ENCODE results near the gene DMD. TPM values are rescaled to one million over a fixed set of nuclear protein-coding genes. Genes with fewer than 3 reads are reported as not detected.

Gene DMD
- total and polyA plus RNA-seq, 2 of the 13 experiments (the other 11 are each of a cell fraction or from before 2014, with no cell fraction given): 17.6 to 25.9 TPM

GRCh38 chrX:31543634-31544033 lies 1667.7 kb downstream of the DMD start:
- H3K27ac ChIP-seq (ENCODE audit: extremely low read length, insufficient read depth, low read length): no peak overlapping the region
- no peak overlapping the region for H2AFZ ChIP-seq (ENCODE audit: low read length)
- H3K4me2 ChIP-seq (ENCODE audit: low read depth, low read length): no peak overlapping the region
- intact Hi-C loops (cut with micrococcal nuclease; ENCODE audit: unreplicated experiment) (no loop called here), in situ Hi-C loops (cut with HindIII; ENCODE audit: extremely low pct_ligation_motif_present, low pct_unique_long_range_greater_than_20kb) (no loop called here)
- FAIRE-seq: no peak
- ChIA-PET CTCF (ENCODE audit: low intra/inter-chr PET ratio, low total read pairs) (no interaction called here), POLR2A (no interaction called here)
- H3K27me3 ChIP-seq (ENCODE audit: control insufficient read depth in 1 of 2, insufficient read depth in 2 of 2, low read length in 2 of 2): no peaks in the 10 kb centered on the region
- no peaks in the 10 kb centered on the region for H4K20me1 ChIP-seq (ENCODE audit: insufficient read depth, low read length)
- H3K36me3 ChIP-seq (replicated peaks in 1 of 2; ENCODE audit: control insufficient read depth in 1 of 2, insufficient read depth in 2 of 2, low read length in 2 of 2): no peaks in the 10 kb centered on the region
- H3K4me3 ChIP-seq (replicated peaks in 1 of 3; ENCODE audit: insufficient read depth in 1 of 3, low read depth in 2 of 3, low read length in 3 of 3): no peak overlapping the region
- TF ChIP-seq ZNF816 (CRISPR knock-in tag; IDR thresholded peaks at IDR 0.05; ENCODE audit: borderline replicate concordance) (no peak), TERF1 (CRISPR knock-in tag; IDR thresholded peaks at IDR 0.05) (no peak), ZNF33B (CRISPR knock-in tag; IDR thresholded peaks at IDR 0.05) (no peak)
- no peak for DNase-seq (ENCODE audit: low spot score)
- BruUV-seq (replicated peaks): no TSS peak
- no peaks in the 10 kb centered on the region for H3K79me2 ChIP-seq (ENCODE audit: insufficient read depth, low read length)
- WGBS (ENCODE audit: low lambda C conversion rate): 2% methylated on average over 3 of the region's 3 CpGs
- no peak overlapping the region for H3K9ac ChIP-seq (ENCODE audit: insufficient read depth, low read depth, low read length)
- no peaks in the 10 kb centered on the region for H3K9me3 ChIP-seq (ENCODE audit: low read length)
- ATAC-seq: no peak
- H3K4me1 ChIP-seq (ENCODE audit: insufficient read depth, low read length): no peaks in the 10 kb centered on the region

GRCh38 chrX:31542566-31542965 lies 1668.8 kb downstream of the DMD start:
- FAIRE-seq (no peak), DNase-seq (ENCODE audit: low spot score) (no peak), ATAC-seq (no peak)
- Histone ChIP-seq H3K27ac (ENCODE audit: extremely low read length, insufficient read depth, low read length) (no peak overlapping the region), H2AFZ (ENCODE audit: low read length) (no peak overlapping the region), H3K27me3 (ENCODE audit: control insufficient read depth in 1 of 2, insufficient read depth in 2 of 2, low read length in 2 of 2) (no peaks in the 10 kb centered on the region), H3K4me3 (replicated peaks in 1 of 3; ENCODE audit: insufficient read depth in 1 of 3, low read depth in 2 of 3, low read length in 3 of 3) (no peak overlapping the region), H3K4me2 (ENCODE audit: low read depth, low read length) (no peak overlapping the region), H3K9ac (ENCODE audit: insufficient read depth, low read depth, low read length) (no peak overlapping the region), H4K20me1 (ENCODE audit: insufficient read depth, low read length) (no peaks in the 10 kb centered on the region), H3K79me2 (ENCODE audit: insufficient read depth, low read length) (no peaks in the 10 kb centered on the region), H3K36me3 (replicated peaks in 1 of 2; ENCODE audit: control insufficient read depth in 1 of 2, insufficient read depth in 2 of 2, low read length in 2 of 2) (no peaks in the 10 kb centered on the region), H3K9me3 (ENCODE audit: low read length) (no peaks in the 10 kb centered on the region), H3K4me1 (ENCODE audit: insufficient read depth, low read length) (no peaks in the 10 kb centered on the region)
- intact Hi-C loops (cut with micrococcal nuclease; ENCODE audit: unreplicated experiment) (no loop called here), in situ Hi-C loops (cut with HindIII; ENCODE audit: extremely low pct_ligation_motif_present, low pct_unique_long_range_greater_than_20kb) (no loop called here)
- 100% methylated on average over 2 of the region's 2 CpGs for WGBS (ENCODE audit: low lambda C conversion rate)
- no TSS peak for BruUV-seq (replicated peaks)
- CTCF ChIA-PET (ENCODE audit: low intra/inter-chr PET ratio, low total read pairs): no interaction called here
- POLR2A ChIA-PET: no interaction called here
- TF ChIP-seq WIZ (CRISPR knock-in tag; IDR thresholded peaks at IDR 0.05) (no peak), ZNF367 (CRISPR knock-in tag; IDR thresholded peaks at IDR 0.05; ENCODE audit: borderline replicate concordance) (no peak), ZBTB3 (CRISPR knock-in tag; IDR thresholded peaks at IDR 0.05; ENCODE audit: borderline replicate concordance, low read depth) (no peak), ZNF83 (CRISPR knock-in tag; IDR thresholded peaks at IDR 0.05; ENCODE audit: borderline replicate concordance) (no peak), ZBED4 (CRISPR knock-in tag; IDR thresholded peaks at IDR 0.05; ENCODE audit: borderline replicate concordance) (no peak), AKAP8 (CRISPR knock-in tag; IDR thresholded peaks at IDR 0.05) (no peak), SMAD1 (CRISPR knock-in tag; IDR thresholded peaks at IDR 0.05; ENCODE audit: borderline replicate concordance, low read depth) (no peak), CHCHD3 (CRISPR knock-in tag; IDR thresholded peaks at IDR 0.05) (no peak), ZSCAN29 (CRISPR knock-in tag; conservative IDR thresholded peaks at IDR 0.05) (no peak)

All from HepG2 (cell line).